CD14-positive monocyte (primary cell): ENCODE results near the gene LRWD1. TPM values are rescaled to one million over a fixed set of nuclear protein-coding genes. Genes with fewer than 3 reads are reported as not detected.

Experiments used
- DNase-seq, 3 donors: peaks; one replicate each; pipeline ENCODE4 v3.0.0-alpha.2; 2011 to 2022
- H2AFZ ChIP-seq: 2 replicates; pipeline ENCODE4 v1.6.0; 2012; ENCODE audit warnings: mild to moderate bottlenecking, low read depth, low read length, inconsistent platforms; ENCODE audit not compliant: insufficient read depth, poor library complexity, severe bottlenecking
- H3K27ac ChIP-seq, 2 donors: 1 replicate in 1 of 2; 2 replicates in 1 of 2; pipeline ENCODE4 v1.5.1; 2012 to 2013; ENCODE audit warnings: low read length in 2 of 2, control low read depth in 1 of 2, inconsistent platforms in 1 of 2, low read depth in 1 of 2, mild to moderate bottlenecking in 1 of 2
- H3K27me3 ChIP-seq, 2 donors: one replicate each; pipeline versions ENCODE4 v1.6.0 to v1.6.1; 2011 to 2013; ENCODE audit warnings: low read length in 2 of 2; ENCODE audit not compliant: control insufficient read depth in 2 of 2, insufficient read depth in 2 of 2
- H3K36me3 ChIP-seq, 2 donors: replicated peaks in 1 of 2; 1 replicate in 1 of 2; 2 replicates in 1 of 2; pipeline versions ENCODE4 v1.5.1 to v1.6.1; 2012 to 2013; ENCODE audit warnings: low read length in 2 of 2, control low read depth in 1 of 2, inconsistent platforms in 1 of 2, mild to moderate bottlenecking in 1 of 2; ENCODE audit not compliant: insufficient read depth in 2 of 2, control insufficient read depth in 1 of 2
- H3K4me1 ChIP-seq, 2 donors: 1 replicate in 1 of 2; 2 replicates in 1 of 2; pipeline versions ENCODE4 v1.5.1 to v1.6.1; 2012 to 2013; ENCODE audit warnings: low read length in 2 of 2, control low read depth in 1 of 2, inconsistent platforms in 1 of 2, mild to moderate bottlenecking in 1 of 2, moderate library complexity in 1 of 2; ENCODE audit not compliant: insufficient read depth in 2 of 2, control insufficient read depth in 1 of 2
- H3K4me2 ChIP-seq: replicated peaks from 2 replicates; pipeline ENCODE3; 2012; ENCODE audit warnings: low read length, moderate library complexity, mild to moderate bottlenecking; ENCODE audit not compliant: poor library complexity, severe bottlenecking; ENCODE audit errors: extremely low read depth
- H3K4me3 ChIP-seq, 3 experiments: fragments of 200-600 bp in 1 of 3; sonication (generic) in 1 of 3; replicated peaks in 1 of 3; 1 replicate in 2 of 3; 2 replicates in 1 of 3; pipeline ENCODE4 v1.5.1; 2011 to 2013; ENCODE audit warnings: low read length in 3 of 3, mild to moderate bottlenecking in 3 of 3, control low read depth in 2 of 3, low read depth in 2 of 3, inconsistent platforms in 1 of 3, moderate library complexity in 1 of 3
- H3K79me2 ChIP-seq: 2 replicates; pipeline ENCODE4 v1.6.0; 2012; ENCODE audit warnings: mild to moderate bottlenecking, control low read depth, inconsistent platforms, low read length, moderate library complexity; ENCODE audit not compliant: insufficient read depth
- H3K9ac ChIP-seq: 2 replicates; pipeline ENCODE4 v1.6.0; 2017; ENCODE audit warnings: low read length, mild to moderate bottlenecking; ENCODE audit not compliant: insufficient read depth, poor library complexity, severe bottlenecking
- H3K9me3 ChIP-seq, 2 donors: replicated peaks in 1 of 2; 1 replicate in 1 of 2; 2 replicates in 1 of 2; pipeline versions ENCODE4 v1.5.1 to v1.6.1; 2012 to 2013; ENCODE audit warnings: low read length in 2 of 2, control low read depth in 1 of 2; ENCODE audit not compliant: control insufficient read depth in 1 of 2, insufficient read depth in 1 of 2
- H4K20me1 ChIP-seq: 2 replicates; pipeline ENCODE4 v1.6.0; 2012; ENCODE audit warnings: mild to moderate bottlenecking, low read length, control low read depth, moderate library complexity; ENCODE audit not compliant: insufficient read depth
- H3K27ac Mint-ChIP-seq, 7 donors: one replicate each; pipeline ENCODE4 v1.8.0; 2020; ENCODE audit warnings: mild to moderate bottlenecking in 7 of 7, mixed read lengths in 7 of 7, moderate library complexity in 6 of 7, inconsistent platforms in 2 of 7
- H3K27me3 Mint-ChIP-seq, 3 donors: one replicate each; pipeline ENCODE4 v1.8.0; 2021 to 2022; ENCODE audit warnings: low read depth in 3 of 3, mild to moderate bottlenecking in 3 of 3, mixed read lengths in 3 of 3, moderate library complexity in 3 of 3, inconsistent platforms in 1 of 3
- H3K36me3 Mint-ChIP-seq, 2 donors: one replicate each; pipeline ENCODE4 v1.8.0; 2020; ENCODE audit warnings: mixed read lengths in 2 of 2, inconsistent platforms in 1 of 2, mild to moderate bottlenecking in 1 of 2
- H3K4me1 Mint-ChIP-seq: one replicate; pipeline ENCODE4 v1.8.0; 2020; ENCODE audit warnings: mild to moderate bottlenecking, mixed read lengths
- H3K4me3 Mint-ChIP-seq, 2 donors: one replicate each; pipeline ENCODE4 v1.8.0; 2020; ENCODE audit warnings: mild to moderate bottlenecking in 2 of 2, mixed read lengths in 2 of 2, moderate library complexity in 1 of 2
- H3K9me3 Mint-ChIP-seq, 7 donors: one replicate each; pipeline ENCODE4 v1.8.0; 2020 to 2022; ENCODE audit warnings: mixed read lengths in 7 of 7, mild to moderate bottlenecking in 6 of 7, moderate library complexity in 6 of 7, inconsistent platforms in 2 of 7
- CTCF ChIP-seq: fragments of 200-600 bp; IDR thresholded peaks from one replicate; pipeline ENCODE4 v1.8.0; 2022; ENCODE audit warnings: antibody characterized with exemption, mild to moderate bottlenecking
- WGBS: methylation state at CpG from one replicate; pipeline ENCODE4 v1.1.5; 2013; ENCODE audit warnings: missing lambda C conversion rate; ENCODE audit not compliant: insufficient coverage; 5-methylcytosine and 5-hydroxymethylcytosine counted together
- intact Hi-C, 2 donors: fragments of 100-400 bp; cut with micrococcal nuclease; formaldehyde crosslinking; loops; one replicate each; pipeline versions ENCODE4 v1.15.0 to v1.15.1; 2023
- polyA plus RNA-seq, 3 donors: library from polyadenylated mRNA; depleted of rRNA in 1 of 3; unstranded in 2 of 3; stranded (reverse) in 1 of 3; fragments of 300-500 nt in 2 of 3; fragments of >200 nt in 1 of 3; fragmentation: Illumina TruSeq in 2 of 3; gene quantifications; 1 replicate in 2 of 3; 2 replicates in 1 of 3; pipeline ENCODE4 v1.2.3, GENCODE V29; 2012 to 2021

The LRWD1 gene
- polyA plus RNA-seq, 3 donors: 5.4 to 10.7 (median 6.1) TPM

GRCh38 chr7:102429141-102429899 lies 35.5 kb upstream of the LRWD1 start:
- 97% methylated on average over 10 of the region's 10 CpGs for WGBS
- Histone ChIP-seq H3K27me3 (no peaks in the 10 kb centered on the region), H3K27ac (peak overlapping the region; percentile 89 to 100), H3K4me2 (no peak overlapping the region), H3K9ac (no peak overlapping the region), H3K4me1 (peaks cover 93 to 95% of the 10 kb centered on the region in 2 donors), H3K9me3 (no peaks in the 10 kb centered on the region), H3K36me3 (no peaks in the 10 kb centered on the region), H3K4me3 (peak overlapping the region in 1 of 3 experiments; percentile 34), H2AFZ (no peak overlapping the region), H4K20me1 (no peaks in the 10 kb centered on the region), H3K79me2 (peaks cover 15% of the 10 kb centered on the region)
- Mint-ChIP-seq H3K4me3 (no peak overlapping the region), H3K27ac (peak overlapping the region; percentile 95 to 100 (median 97)), H3K27me3 (peaks cover 0 to 5% (median 0%) of the 10 kb centered on the region in 3 donors), H3K36me3 (peaks cover 17% of the 10 kb centered on the region in 2 donors), H3K4me1 (peaks cover 87% of the 10 kb centered on the region), H3K9me3 (peaks cover 0 to 2% (median 0%) of the 10 kb centered on the region in 7 donors)
- no peak for TF ChIP-seq CTCF
- no peak for DNase-seq
- intact Hi-C loops: no loop called here

GRCh38 chr7:102431617-102432298 lies 33.0 kb upstream of the LRWD1 start:
- peak; percentile 57 to 83 (median 83) for DNase-seq
- no peaks in the 10 kb centered on the region for H4K20me1 ChIP-seq
- Mint-ChIP-seq H3K27me3 (peaks cover 0 to 1% (median 0%) of the 10 kb centered on the region in 3 donors), H3K4me1 (peaks cover 77% of the 10 kb centered on the region), H3K9me3 (peaks cover 0 to 2% (median 0%) of the 10 kb centered on the region in 7 donors), H3K36me3 (peaks cover 11 to 19% of the 10 kb centered on the region in 2 donors), H3K4me3 (peak overlapping the region; percentile 54 to 64), H3K27ac (peak overlapping the region; percentile 95 to 100 (median 97))
- H2AFZ ChIP-seq: peak overlapping the region; percentile 53
- H3K27me3 ChIP-seq: no peaks in the 10 kb centered on the region
- WGBS: 11% methylated on average over 12 of the region's 17 CpGs
- no peak for TF ChIP-seq CTCF
- H3K4me1 ChIP-seq: peaks cover 73 to 80% of the 10 kb centered on the region in 2 donors
- peaks cover 25% of the 10 kb centered on the region for H3K79me2 ChIP-seq
- H3K4me3 ChIP-seq: peak overlapping the region in 1 of 3 experiments; percentile 30
- peak overlapping the region; percentile 89 to 100 for H3K27ac ChIP-seq
- no peaks in the 10 kb centered on the region for H3K9me3 ChIP-seq
- peak overlapping the region; percentile 31 for H3K4me2 ChIP-seq
- intact Hi-C loops: loop anchor here in 1 of 2 donors (5.0 kb wide), 1 partner anchor 34 kb away; the partner anchor contains the start of gene PRKRIP1
- H3K36me3 ChIP-seq: peaks cover 4 to 7% of the 10 kb centered on the region in 2 donors
- H3K9ac ChIP-seq: peak overlapping the region; percentile 63
